ENCODE measurements around the gene B3GNT7. TPM values are rescaled to one million over a fixed set of nuclear protein-coding genes. Genes with fewer than 3 reads are reported as not detected.

The B3GNT7 gene
- total and polyA plus RNA-seq, 2 of the 4 experiments (the other 2 are of a cell fraction): under 0.01 to 0.03 TPM

GRCh38 chr2:231351648-231352047 is 43.9 kb upstream of the B3GNT7 start:
- ATAC-seq (ENCODE audit: low read depth): no peak
- Histone ChIP-seq H4K8ac (ENCODE audit: low read depth in 2 of 2, low read length in 2 of 2) (no peak overlapping the region), H2AK9ac (replicated peaks; ENCODE audit: low read depth, low read length, poor library complexity) (no peak overlapping the region), H3K14ac (replicated peaks; ENCODE audit: low read depth, low read length) (no peak overlapping the region), H2BK5ac (ENCODE audit: low read depth, low read length, poor library complexity, severe bottlenecking) (no peak overlapping the region), H3K36me3 (ENCODE audit: control insufficient read depth, insufficient read depth, low read length) (peaks cover 2% of the 10 kb centered on the region; the same call in 1 of the 2 replicates), H4K5ac (ENCODE audit: low read depth, low read length) (no peak overlapping the region), H3K4me1 (ENCODE audit: control insufficient read depth, insufficient read depth, low read length) (peaks cover 11% of the 10 kb centered on the region), H4K20me1 (ENCODE audit: insufficient read depth, low read length) (no peaks in the 10 kb centered on the region), H3K9me1 (ENCODE audit: insufficient read depth, low read length) (peaks cover 16% of the 10 kb centered on the region), H2BK120ac (ENCODE audit: low read depth, low read length) (no peak overlapping the region), H3K79me1 (ENCODE audit: low read depth in 1 of 2, low read length in 2 of 2) (peaks cover 0 to 4% of the 10 kb centered on the region in 2 experiments; a peak in 1 of 4 replicates), H3K4me3 (ENCODE audit: insufficient read depth, low read depth, low read length) (no peak overlapping the region), H2AFZ (replicated peaks; ENCODE audit: low read length, poor library complexity) (no peak overlapping the region), H3K23ac (ENCODE audit: low read depth, low read length) (no peak overlapping the region), H3K9me3 (ENCODE audit: control insufficient read depth, insufficient read depth, low read length) (no peaks in the 10 kb centered on the region), H2BK20ac (ENCODE audit: low read depth, low read length) (no peak overlapping the region; the same call in 1 of the 2 replicates), H3K18ac (ENCODE audit: low read depth, low read length) (no peak overlapping the region), H3K4me2 (ENCODE audit: low read depth, low read length) (no peak overlapping the region), H4K91ac (ENCODE audit: insufficient read depth, low read depth, low read length) (no peak overlapping the region), H3K56ac (ENCODE audit: extremely low read depth, insufficient read depth, low read length) (no peak overlapping the region), H3K9ac (ENCODE audit: low read depth, low read length) (no peak overlapping the region), H3K27ac (ENCODE audit: insufficient read depth, low read length) (no peak overlapping the region), H3K4ac (ENCODE audit: low read depth, low read length) (peak overlapping the region; percentile 23; the same call in 1 of the 2 replicates), H2AK5ac (ENCODE audit: low read depth, low read length) (no peak overlapping the region), H2BK15ac (ENCODE audit: low read depth, low read length) (no peak overlapping the region; the same call in 2 of the 3 replicates), H3K27me3 (ENCODE audit: control insufficient read depth, insufficient read depth, low read length) (no peaks in the 10 kb centered on the region)
- POLR2A ChIA-PET (ENCODE audit: unreplicated experiment): no interaction called here
- no TSS peak for BruUV-seq (replicated peaks)
- TF ChIP-seq CEBPB (IDR thresholded peaks at IDR 0.05; ENCODE audit: low read depth, low read length) (no peak), MXI1 (IDR thresholded peaks at IDR 0.05; ENCODE audit: borderline replicate concordance, low read depth, low read length) (no peak), FOS (IDR thresholded peaks at IDR 0.05; ENCODE audit: low read depth, low read length) (no peak), RFX5 (IDR thresholded peaks at IDR 0.05; ENCODE audit: low read depth, low read length) (no peak), CHD1 (IDR thresholded peaks at IDR 0.05; ENCODE audit: low read depth, low read length) (no peak), USF2 (IDR thresholded peaks at IDR 0.05; ENCODE audit: low read depth, low read length) (no peak)
- DNase-seq: no peak
- dilution Hi-C loops (cut with HindIII; ENCODE audit: low sequenced_read_pairs, unreplicated experiment): no loop called here
- in situ Hi-C loops (cut with MboI; ENCODE audit: low sequenced_read_pairs): no loop called here
- CTCF ChIA-PET: no interaction called here
- WGBS, 2 experiments (ENCODE audit: extremely low coverage in 2 of 2, insufficient read length in 1 of 2): no CpG with 5 or more reads among the region's 5 CpGs
- intact Hi-C loops (cut with micrococcal nuclease): no loop called here

Measured in IMR-90 (cell line).